GM10248 (cell line): ENCODE data around the gene TMEM219.

Experiments used
- CTCF ChIA-PET: fragments of 300-600 bp; sonication (Branson Sonifier 250); formaldehyde crosslinking; extraction: SDS; loops from one replicate; lab custom pipeline; 2021; ENCODE audit warnings: antibody characterized with exemption; lab: Yijun Ruan, JAX
- POLR2A ChIA-PET: fragments of 350-650 bp; sonication (Branson Sonifier 250); formaldehyde crosslinking; extraction: SDS; loops from one replicate; lab custom pipeline; 2020; ENCODE audit warnings: antibody characterized with exemption; lab: Yijun Ruan, JAX
- DNase-seq: peaks from one replicate; pipeline ENCODE4 v3.0.0; 2012; ENCODE audit errors: extremely low spot score
- CTCF ChIP-seq: IDR thresholded peaks from 2 replicates; pipeline ENCODE4 v1.5.1; 2012; ENCODE audit warnings: mild to moderate bottlenecking, low read depth; ENCODE audit errors: extremely low read depth, missing control alignments, control extremely low read depth

The TMEM219 gene

GRCh38 chr16:29962344-29962994 is 590 bp downstream of the TMEM219 start:
- CTCF ChIA-PET = interaction anchor here (0.6 to 3.6 kb wide), 8 partner anchors 10 to 166 kb away, joined by 3 to 32 read pairs (median 4); partner anchors contain the start of gene TAOK2
- DNase-seq = no peak
- POLR2A ChIA-PET = interaction anchor here (1.2 kb wide), 1 partner anchor 11 kb away, joined by 5 read pairs; the partner anchor contains the start of gene TAOK2
- no peak for TF ChIP-seq CTCF

- CTCF ChIA-PET = interaction anchor here (0.6 to 3.6 kb wide), 3 partner anchors 9 to 42 kb away, joined by 3 to 32 read pairs (median 4); partner anchors contain the start of gene TAOK2
- DNase-seq = no peak
- POLR2A ChIA-PET = interaction anchor here (0.6 kb wide), 1 partner anchor 640 kb away, joined by 6 read pairs; no protein-coding TSS in a partner anchor
Observed at GRCh38 chr16:29963021-29963743, 1.3 kb downstream of the TMEM219 start.

DNA sequence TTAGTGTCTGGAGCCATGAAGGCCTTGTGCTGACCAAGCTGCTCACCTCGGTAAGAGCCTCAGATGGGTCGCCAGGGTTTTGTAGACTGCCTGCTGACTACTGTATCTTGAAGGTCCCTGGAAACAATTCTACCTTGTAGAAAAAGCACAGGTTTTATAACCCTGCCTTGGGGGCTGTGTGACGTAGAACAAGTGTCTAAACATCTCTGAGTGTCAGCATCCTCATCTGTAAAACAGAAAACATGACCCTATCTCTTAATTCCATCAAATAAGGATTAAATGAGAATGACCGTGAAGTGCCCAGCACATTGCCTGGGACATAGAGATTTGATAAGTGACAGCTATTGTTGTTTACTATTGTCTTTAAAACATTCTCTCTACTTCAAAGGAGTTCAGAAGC is 6.3 kb downstream of the TMEM219 start:
- DNase-seq = no peak
- ChIA-PET POLR2A (no interaction called here), CTCF (no interaction called here)
- no peak for TF ChIP-seq CTCF

More at GRCh38 chr16:29963021-29963743, 1.3 kb downstream of the TMEM219 start:
- TF ChIP-seq CTCF = no peak

DNA sequence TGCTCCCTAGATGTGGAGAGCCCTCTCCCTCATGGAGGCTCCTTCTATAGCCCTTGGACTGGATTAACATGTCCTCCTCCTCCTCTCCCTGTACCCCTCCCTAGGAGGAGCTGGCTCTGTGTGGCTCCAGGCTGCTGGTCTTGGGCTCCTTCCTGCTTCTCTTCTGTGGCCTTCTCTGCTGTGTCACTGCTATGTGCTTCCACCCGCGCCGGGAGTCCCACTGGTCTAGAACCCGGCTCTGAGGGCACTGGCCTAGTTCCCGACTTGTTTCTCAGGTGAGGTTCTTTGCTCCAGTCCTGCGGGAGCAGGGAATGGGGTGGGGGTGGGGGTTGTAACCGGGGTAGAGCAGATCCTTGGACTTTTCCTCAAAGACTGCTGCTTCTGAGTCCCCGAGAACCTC is 9.4 kb downstream of the TMEM219 start:
- ChIA-PET POLR2A (no interaction called here), CTCF (interaction anchor here (4.4 kb wide), 1 partner anchor 10 kb away, joined by 32 read pairs; the partner anchor contains the start of gene TMEM219)
- DNase-seq = no peak
- no peak for TF ChIP-seq CTCF

- ChIA-PET POLR2A (no interaction called here), CTCF (interaction anchor here (1.2 to 4.4 kb wide), 8 partner anchors 8 to 124 kb away, joined by 3 to 32 read pairs (median 9); partner anchors contain the start of genes KCTD13 and TMEM219)
- no peak for TF ChIP-seq CTCF
- no peak for DNase-seq
Observed at GRCh38 chr16:29972500-29972899, 10.6 kb downstream of the TMEM219 start.

GRCh38 chr16:29972992-29973383 is 11.1 kb downstream of the TMEM219 start:
- ChIA-PET POLR2A (interaction anchor here (0.8 to 1.1 kb wide), 4 partner anchors 11 to 157 kb away, joined by 3 to 5 read pairs (median 4); partner anchors contain the start of genes HIRIP3, PAGR1 and TMEM219), CTCF (interaction anchor here (0.6 to 4.4 kb wide), 13 partner anchors 8 to 183 kb away, joined by 3 to 32 read pairs (median 3); partner anchors contain the start of genes KCTD13, KIF22 and TMEM219)
- TF ChIP-seq CTCF = no peak
- no peak for DNase-seq
